PFSK-1 (cell line): Measurements from ENCODE around the gene CADM2.

Experiments
- FOXP2 ChIP-seq: optimal IDR thresholded peaks from 2 replicates; pipeline ENCODE3; 2011; ENCODE audit warnings: borderline replicate concordance, control low read depth, inconsistent platforms; ENCODE audit not compliant: insufficient read depth; ENCODE audit errors: extremely low read length, extremely low read depth
- POLR2AphosphoS5 ChIP-seq: IDR thresholded peaks from 2 replicates; pipeline ENCODE4 v1.6.1; 2012; ENCODE audit warnings: low read depth, mild to moderate bottlenecking, control low read depth, low read length, moderate library complexity
- TAF1 ChIP-seq: IDR thresholded peaks from 2 replicates; pipeline ENCODE4 v1.6.1; 2012; ENCODE audit warnings: low read length, control low read depth, borderline replicate concordance; ENCODE audit not compliant: insufficient read depth
- TF ChIP-seq, protein P1 (sequence below), 2 experiments: IDR thresholded peaks; 2 replicates each; pipeline versions ENCODE4 v1.6.1 to v1.8.0; 2011 to 2012; ENCODE audit warnings: low read depth in 2 of 2, low read length in 2 of 2, control low read depth in 1 of 2, inconsistent platforms in 1 of 2, mild to moderate bottlenecking in 1 of 2, moderate library complexity in 1 of 2; ENCODE audit not compliant: insufficient read depth in 1 of 2

DNA sequence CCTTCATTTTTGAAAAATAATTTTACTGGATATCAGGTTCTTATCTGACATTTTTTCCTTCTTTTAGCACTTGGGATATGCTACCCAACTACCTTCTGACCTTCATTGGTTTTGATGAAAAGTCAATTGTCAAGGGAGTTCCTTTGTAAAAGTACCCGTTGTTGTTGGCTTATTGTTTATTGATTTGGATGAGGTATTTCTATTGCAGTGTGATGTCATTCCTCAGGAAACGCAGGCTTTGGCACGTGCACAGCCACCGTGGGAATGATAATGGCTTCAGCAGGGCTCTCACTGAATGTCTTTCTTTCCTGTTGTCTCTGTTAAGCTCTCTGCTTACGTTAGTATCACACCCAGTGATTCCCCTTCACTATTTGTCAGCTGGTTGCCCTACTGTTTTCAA, 944.6 kb downstream of the CADM2 start:
- TF ChIP-seq POLR2AphosphoS5 = no peak
- no peak for TF ChIP-seq FOXP2
- TF ChIP-seq, protein P1, sequence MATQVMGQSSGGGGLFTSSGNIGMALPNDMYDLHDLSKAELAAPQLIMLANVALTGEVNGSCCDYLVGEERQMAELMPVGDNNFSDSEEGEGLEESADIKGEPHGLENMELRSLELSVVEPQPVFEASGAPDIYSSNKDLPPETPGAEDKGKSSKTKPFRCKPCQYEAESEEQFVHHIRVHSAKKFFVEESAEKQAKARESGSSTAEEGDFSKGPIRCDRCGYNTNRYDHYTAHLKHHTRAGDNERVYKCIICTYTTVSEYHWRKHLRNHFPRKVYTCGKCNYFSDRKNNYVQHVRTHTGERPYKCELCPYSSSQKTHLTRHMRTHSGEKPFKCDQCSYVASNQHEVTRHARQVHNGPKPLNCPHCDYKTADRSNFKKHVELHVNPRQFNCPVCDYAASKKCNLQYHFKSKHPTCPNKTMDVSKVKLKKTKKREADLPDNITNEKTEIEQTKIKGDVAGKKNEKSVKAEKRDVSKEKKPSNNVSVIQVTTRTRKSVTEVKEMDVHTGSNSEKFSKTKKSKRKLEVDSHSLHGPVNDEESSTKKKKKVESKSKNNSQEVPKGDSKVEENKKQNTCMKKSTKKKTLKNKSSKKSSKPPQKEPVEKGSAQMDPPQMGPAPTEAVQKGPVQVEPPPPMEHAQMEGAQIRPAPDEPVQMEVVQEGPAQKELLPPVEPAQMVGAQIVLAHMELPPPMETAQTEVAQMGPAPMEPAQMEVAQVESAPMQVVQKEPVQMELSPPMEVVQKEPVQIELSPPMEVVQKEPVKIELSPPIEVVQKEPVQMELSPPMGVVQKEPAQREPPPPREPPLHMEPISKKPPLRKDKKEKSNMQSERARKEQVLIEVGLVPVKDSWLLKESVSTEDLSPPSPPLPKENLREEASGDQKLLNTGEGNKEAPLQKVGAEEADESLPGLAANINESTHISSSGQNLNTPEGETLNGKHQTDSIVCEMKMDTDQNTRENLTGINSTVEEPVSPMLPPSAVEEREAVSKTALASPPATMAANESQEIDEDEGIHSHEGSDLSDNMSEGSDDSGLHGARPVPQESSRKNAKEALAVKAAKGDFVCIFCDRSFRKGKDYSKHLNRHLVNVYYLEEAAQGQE (IDR thresholded peaks at IDR 0.05; ENCODE audit: insufficient read depth in 1 of 2, low read depth in 2 of 2, low read length in 2 of 2) = no peak
- TF ChIP-seq TAF1 = no peak
